ENCODE results near the gene LRBA. TPM values are rescaled to one million over a fixed set of nuclear protein-coding genes. Genes with fewer than 3 reads are reported as not detected.

Gene LRBA
- total and polyA plus RNA-seq, 2 donors (not counting 3 experiments of a cell fraction or from before 2014, with no cell fraction given), result 18.0 to 35.1 TPM

DNA sequence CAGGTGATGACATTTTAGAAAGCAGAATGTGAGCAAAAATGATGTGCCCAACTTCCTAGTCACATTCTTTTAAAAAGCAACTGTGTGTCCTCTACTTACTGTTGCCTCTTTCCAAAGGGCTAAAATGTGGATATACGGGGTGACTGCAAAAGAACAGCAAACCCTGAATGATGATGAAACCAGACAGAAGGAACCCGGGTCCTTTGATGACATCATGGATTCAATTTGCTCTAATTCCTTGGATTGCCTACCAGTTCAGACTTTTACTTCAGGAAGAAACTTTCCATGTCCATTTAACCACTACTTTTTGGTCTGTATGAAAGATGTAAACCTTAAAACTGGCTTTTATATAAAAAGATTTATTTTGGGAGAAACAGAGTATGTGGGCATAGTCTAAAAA, 624.0 kb downstream of the LRBA start:
- dilution Hi-C loops (cut with MboI; ENCODE audit: extremely low pct_ligation_motif_present, low sequenced_read_pairs), result no loop called here
- no peaks in the 10 kb centered on the region for H3K9me3 ChIP-seq (replicated peaks; ENCODE audit: control insufficient read depth, insufficient read depth, low read length)
- H3K9ac ChIP-seq (replicated peaks; ENCODE audit: extremely low read depth, insufficient read depth, low read length), result no peak overlapping the region
- H3K4me3 ChIP-seq (replicated peaks in 1 of 3; ENCODE audit: insufficient read depth in 1 of 3, low read depth in 1 of 3, low read length in 3 of 3), result no peak overlapping the region
- no peaks in the 10 kb centered on the region for H3K79me2 ChIP-seq (ENCODE audit: control insufficient read depth, insufficient read depth, low read length)
- no peak overlapping the region for H2AFZ ChIP-seq (ENCODE audit: low read depth, low read length)
- H3K4me2 ChIP-seq (ENCODE audit: insufficient read depth, low read length), result no peak overlapping the region
- FAIRE-seq (no peak), DNase-seq (ENCODE audit: low read depth, low spot score) (no peak)
- no peaks in the 10 kb centered on the region for H3K36me3 ChIP-seq (ENCODE audit: control insufficient read depth in 2 of 2, extremely low read depth in 1 of 2, insufficient read depth in 2 of 2, low read length in 2 of 2)
- no peaks in the 10 kb centered on the region for H4K20me1 ChIP-seq (replicated peaks; ENCODE audit: control insufficient read depth, extremely low read depth, insufficient read depth, low read length)
- H3K4me1 ChIP-seq (ENCODE audit: control insufficient read depth, extremely low read depth, insufficient read depth, low read length), result no peaks in the 10 kb centered on the region
- TF ChIP-seq JUN (IDR thresholded peaks at IDR 0.05; ENCODE audit: borderline replicate concordance, insufficient read depth, insufficient read length, low read depth), result no peak
- H3K27me3 ChIP-seq (ENCODE audit: control insufficient read depth in 2 of 2, insufficient read depth in 2 of 2, low read length in 2 of 2), result no peaks in the 10 kb centered on the region
- BruUV-seq (replicated peaks), result no TSS peak
- CTCF ChIA-PET, result no interaction called here
- no peak overlapping the region for H3K27ac ChIP-seq (ENCODE audit: insufficient read depth, low read depth, low read length)
- POLR2A ChIA-PET, result no interaction called here
- intact Hi-C loops (cut with micrococcal nuclease), result no loop called here
- H3K9me1 ChIP-seq (replicated peaks; ENCODE audit: control insufficient read depth, extremely low read depth, insufficient read depth, low read length), result no peaks in the 10 kb centered on the region

DNA sequence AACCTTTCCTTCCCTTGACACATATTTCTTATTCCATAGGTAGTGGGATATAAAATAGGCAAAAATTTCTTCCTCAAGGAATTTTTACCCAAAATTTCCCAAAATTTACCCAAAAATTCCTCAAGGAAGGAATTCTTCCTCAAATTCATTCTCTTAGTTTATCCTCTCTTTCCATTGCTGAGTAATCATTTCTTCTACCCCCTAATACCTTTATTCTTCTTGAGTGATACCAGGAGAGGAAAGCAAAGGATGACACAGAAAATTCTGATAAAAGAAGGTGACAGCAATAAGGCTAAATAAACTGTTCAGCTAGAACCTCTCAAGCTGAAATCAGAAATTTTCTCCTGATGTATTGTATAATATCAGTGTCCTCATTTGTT, 624.6 kb downstream of the LRBA start:
- Histone ChIP-seq H4K20me1 (replicated peaks; ENCODE audit: control insufficient read depth, extremely low read depth, insufficient read depth, low read length) (no peaks in the 10 kb centered on the region), H3K27me3 (ENCODE audit: control insufficient read depth in 2 of 2, insufficient read depth in 2 of 2, low read length in 2 of 2) (no peaks in the 10 kb centered on the region), H3K9me1 (replicated peaks; ENCODE audit: control insufficient read depth, extremely low read depth, insufficient read depth, low read length) (no peaks in the 10 kb centered on the region), H3K9me3 (replicated peaks; ENCODE audit: control insufficient read depth, insufficient read depth, low read length) (no peaks in the 10 kb centered on the region), H3K36me3 (ENCODE audit: control insufficient read depth in 2 of 2, extremely low read depth in 1 of 2, insufficient read depth in 2 of 2, low read length in 2 of 2) (no peaks in the 10 kb centered on the region), H3K4me2 (ENCODE audit: insufficient read depth, low read length) (no peak overlapping the region), H3K27ac (ENCODE audit: insufficient read depth, low read depth, low read length) (no peak overlapping the region), H3K4me1 (ENCODE audit: control insufficient read depth, extremely low read depth, insufficient read depth, low read length) (no peaks in the 10 kb centered on the region), H3K79me2 (ENCODE audit: control insufficient read depth, insufficient read depth, low read length) (no peaks in the 10 kb centered on the region), H3K4me3 (replicated peaks in 1 of 3; ENCODE audit: insufficient read depth in 1 of 3, low read depth in 1 of 3, low read length in 3 of 3) (no peak overlapping the region), H3K9ac (replicated peaks; ENCODE audit: extremely low read depth, insufficient read depth, low read length) (no peak overlapping the region), H2AFZ (ENCODE audit: low read depth, low read length) (no peak overlapping the region)
- ChIA-PET POLR2A (interaction anchor here (0.6 kb wide), 1 partner anchor 400 kb away, joined by 5 read pairs; no protein-coding TSS in a partner anchor), CTCF (no interaction called here)
- no peak for DNase-seq (ENCODE audit: low read depth, low spot score)
- BruUV-seq (replicated peaks), result no TSS peak
- TF ChIP-seq EZH2 (IDR thresholded peaks at IDR 0.05; ENCODE audit: borderline replicate concordance, low read depth, low read length, severe bottlenecking) (no peak), POLR2AphosphoS5 (IDR thresholded peaks at IDR 0.05; ENCODE audit: insufficient read depth, low read depth, low read length) (no peak), POLR2A (IDR thresholded peaks at IDR 0.05; ENCODE audit: low read depth, low read length) (no peak), GATA2 (IDR thresholded peaks at IDR 0.05; ENCODE audit: insufficient read depth, insufficient read length, low read depth, low read length) (no peak), MYC (IDR thresholded peaks at IDR 0.05; ENCODE audit: low read depth, low read length) (no peak)
- FAIRE-seq, result no peak
- intact Hi-C loops (cut with micrococcal nuclease) (no loop called here), dilution Hi-C loops (cut with MboI; ENCODE audit: extremely low pct_ligation_motif_present, low sequenced_read_pairs) (no loop called here)
